HepG2 (cell line): ENCODE results near the gene WNT5B. TPM values are rescaled to one million over a fixed set of nuclear protein-coding genes. Genes with fewer than 3 reads are reported as not detected.

ENCODE experiments used
- ATAD3A ChIP-seq: sonication (generic); formaldehyde crosslinking; IDR thresholded peaks from 2 replicates; pipeline ENCODE4 v1.4.0; 2020; ENCODE audit warnings: missing genetic modification reagents
- CERS6 ChIP-seq: sonication (generic); formaldehyde crosslinking; IDR thresholded peaks from 2 replicates; pipeline ENCODE4 v1.5.0; 2020; ENCODE audit warnings: missing genetic modification reagents
- MAZ ChIP-seq, 2 experiments: sonication (generic) in 1 of 2; formaldehyde crosslinking in 1 of 2; IDR thresholded peaks; 2 replicates each; pipeline versions ENCODE4 v1.5.0 to v1.6.1; 2012 to 2020; ENCODE audit warnings: low read depth in 2 of 2, mild to moderate bottlenecking in 2 of 2, borderline replicate concordance in 1 of 2, improper control_type of control experiment in 1 of 2, low read length in 1 of 2, missing genetic modification reagents in 1 of 2, moderate library complexity in 1 of 2
- MXI1 ChIP-seq: IDR thresholded peaks from 3 replicates; pipeline ENCODE4 v1.6.1; 2012; ENCODE audit warnings: low read depth, low read length, inconsistent platforms, borderline replicate concordance
- NR2C2 ChIP-seq: sonication (generic); formaldehyde crosslinking; IDR thresholded peaks from 2 replicates; pipeline ENCODE4 v1.4.0; 2020; ENCODE audit warnings: missing genetic modification reagents, mild to moderate bottlenecking, moderate library complexity, borderline replicate concordance
- SALL1 ChIP-seq: sonication (generic); formaldehyde crosslinking; IDR thresholded peaks from 2 replicates; pipeline ENCODE4 v1.8.0; 2022; ENCODE audit warnings: mild to moderate bottlenecking, missing genetic modification reagents
- SNRNP70 ChIP-seq: fragments of 200-400 bp; formaldehyde crosslinking; IDR thresholded peaks from 2 replicates; pipeline ENCODE4 v1.6.1; 2017; ENCODE audit warnings: mild to moderate bottlenecking, low read depth, low read length, moderate library complexity
- ZBTB33 ChIP-seq: sonication (generic); formaldehyde crosslinking; IDR thresholded peaks from 2 replicates; pipeline ENCODE4 v1.4.0; 2020; ENCODE audit warnings: missing genetic modification reagents
- ZBTB44 ChIP-seq: sonication (generic); formaldehyde crosslinking; IDR thresholded peaks from 2 replicates; pipeline ENCODE4 v1.4.0; 2020; ENCODE audit warnings: missing genetic modification reagents
- ZNF367 ChIP-seq: sonication (generic); formaldehyde crosslinking; IDR thresholded peaks from 2 replicates; pipeline ENCODE4 v1.4.0; 2020; ENCODE audit warnings: missing genetic modification reagents, borderline replicate concordance
- polyA plus RNA-seq, 8 experiments: library from polyadenylated mRNA; depleted of rRNA in 3 of 8; stranded (reverse) in 7 of 8; unstranded in 1 of 8; fragments of >200 nt; fragmentation: Illumina TruSeq in 4 of 8; extraction: Trizol in 4 of 8; gene quantifications; 2 replicates each; pipeline versions ENCODE4 v1.2.1 to v1.2.3, GENCODE V29; 2011 to 2016; ENCODE audit warnings: low read depth in 4 of 8, missing spikeins in 1 of 8, mixed read lengths in 1 of 8; ENCODE audit not compliant: insufficient read depth in 1 of 8
- total RNA-seq, 5 experiments: library from RNA; depleted of rRNA; stranded (reverse); fragments of >200 nt; fragmentation: Illumina TruSeq; extraction: Trizol; gene quantifications; 2 replicates each; pipeline ENCODE4 v1.2.3, GENCODE V29; 2016; ENCODE audit warnings: low read depth in 1 of 5

The WNT5B gene
- total and polyA plus RNA-seq, 2 of the 13 experiments (the other 11 are each of a cell fraction or from before 2014, with no cell fraction given) = 0.04 TPM; not detected in 1

GRCh38 chr12:1646569-1647284 lies 17.7 kb downstream of the WNT5B start (continued):
- no peak for TF ChIP-seq CERS6
- no peak for TF ChIP-seq MXI1
- TF ChIP-seq ZBTB33 = no peak
- no peak for TF ChIP-seq SNRNP70
- 0 out of 2 replicates have a peak, but pooled peaks have one; percentile 29 for TF ChIP-seq SALL1 (CRISPR knock-in tag)
- no peak for TF ChIP-seq ZBTB44 (CRISPR knock-in tag)
- TF ChIP-seq MAZ (IDR thresholded peaks at IDR 0.05; ENCODE audit: borderline replicate concordance, low read depth, low read length) = no peak
- no peak for TF ChIP-seq MAZ (CRISPR knock-in tag; IDR thresholded peaks at IDR 0.05; ENCODE audit: low read depth)
- TF ChIP-seq ZNF367 (CRISPR knock-in tag) = no peak
- TF ChIP-seq NR2C2 = no peak
- TF ChIP-seq ATAD3A (CRISPR knock-in tag) = no peak
